ENCODE data around the gene ZNF560. TPM values are rescaled to one million over a fixed set of nuclear protein-coding genes. Genes with fewer than 3 reads are reported as not detected.

Gene ZNF560
- total RNA-seq, 2 donors from 2014 or later, result 0.38 TPM; not detected in 1

Other genes with a start within 250 kb of the ZNF560 start
- not detected for gene OR7E24, start 247.7 kb downstream of the ZNF560 start, total RNA-seq
- 1 to 10 TPM; 4.5 to 6.7 TPM for gene ZNF699, start 188.8 kb downstream of the ZNF560 start, total RNA-seq
- gene ZNF559, start 174.4 kb downstream of the ZNF560 start, total RNA-seq, result 10 to 100 TPM in 1 of 2 donors, 1 to 10 TPM in 1; 9.5 to 13.5 TPM
- under 1 TPM; 0.33 to 0.86 TPM for gene ZNF177, start 135.6 kb downstream of the ZNF560 start, total RNA-seq
- gene ZNF266, start 63.0 kb downstream of the ZNF560 start, total RNA-seq, result 10 to 100 TPM; 39.9 to 40.5 TPM
- 10 to 100 TPM; 12.7 to 17.9 TPM for gene ZNF426, start 40.0 kb upstream of the ZNF560 start, total RNA-seq
- gene ZNF121, start 85.9 kb upstream of the ZNF560 start, total RNA-seq, result 10 to 100 TPM; 51.1 to 79.2 TPM
- gene ZNF561, start 122.6 kb upstream of the ZNF560 start, total RNA-seq, result 10 to 100 TPM; 31.3 to 32.5 TPM
- 10 to 100 TPM; 35.8 to 36.9 TPM for gene ZNF562, start 176.5 kb upstream of the ZNF560 start, total RNA-seq